T-helper 17 cell (primary cell): ENCODE measurements around the gene KMT2C. TPM values are rescaled to one million over a fixed set of nuclear protein-coding genes. Genes with fewer than 3 reads are reported as not detected.

Source experiments
- ATAC-seq: fragments of 150-1000 bp; cut with Tn5 transposase; 2 replicates; pipeline ENCODE4 v1.10.0; 2021; ENCODE audit warnings: mild to moderate bottlenecking, moderate library complexity
- DNase-seq, 3 donors: peaks; one replicate each; pipeline versions ENCODE4 v3.0.0 to v3.0.0-alpha.2; 2020 to 2021
- H3K9me3 ChIP-seq: one replicate; pipeline ENCODE4 v1.7.0; 2013; ENCODE audit warnings: low read length, mild to moderate bottlenecking; ENCODE audit not compliant: control insufficient read depth, poor library complexity, severe bottlenecking
- H3K27ac Mint-ChIP-seq: one replicate; pipeline ENCODE4 v1.8.0; 2022; ENCODE audit warnings: mild to moderate bottlenecking, moderate library complexity, mixed read lengths
- H3K27me3 Mint-ChIP-seq: one replicate; pipeline ENCODE4 v1.8.0; 2022; ENCODE audit warnings: mixed read lengths
- H3K36me3 Mint-ChIP-seq: one replicate; pipeline ENCODE4 v1.8.0; 2022; ENCODE audit warnings: low read depth, mixed read lengths
- H3K4me1 Mint-ChIP-seq: one replicate; pipeline ENCODE4 v1.8.0; 2022; ENCODE audit warnings: mild to moderate bottlenecking, mixed read lengths
- H3K4me3 Mint-ChIP-seq: one replicate; pipeline ENCODE4 v1.8.0; 2022; ENCODE audit warnings: mild to moderate bottlenecking, moderate library complexity, mixed read lengths
- total RNA-seq, 4 donors: library from RNA in 2 of 4; stranded (reverse) in 2 of 4; gene quantifications; one replicate each; pipeline ENCODE4 v1.2.3 and lab custom pipeline; 2022 to 2026

KMT2C gene
- total RNA-seq, 2 donors from 2014 or later: 151 to 154 TPM

DNA sequence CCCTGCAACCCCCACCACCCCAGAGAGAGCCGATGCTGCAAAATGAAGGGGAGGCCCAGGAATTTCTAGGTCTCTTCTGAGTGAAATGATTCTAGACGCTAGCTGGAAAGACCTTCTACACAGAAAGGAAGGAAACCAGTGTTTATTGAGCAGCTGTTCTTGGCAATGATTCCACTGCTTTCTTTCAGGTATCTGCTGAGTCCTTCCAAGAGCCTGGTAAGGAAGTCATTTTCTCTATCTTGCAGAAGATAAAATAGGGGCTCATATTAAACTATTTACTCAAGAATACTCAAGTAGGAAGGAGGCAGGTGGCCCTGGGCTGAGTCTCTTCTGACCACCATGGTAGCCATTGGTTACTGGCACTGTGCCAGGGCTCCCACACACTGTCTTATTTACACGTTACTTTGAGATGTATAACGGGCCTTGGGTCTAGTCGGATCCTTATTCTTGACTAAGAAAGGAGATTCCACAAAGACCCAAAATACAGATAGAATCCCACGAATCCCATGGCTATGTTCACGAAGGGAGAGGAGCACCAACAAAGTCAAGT, 298.3 kb downstream of the KMT2C start:
- H3K27me3 Mint-ChIP-seq: no peaks in the 10 kb centered on the region
- ATAC-seq (no peak), DNase-seq (no peak)
- H3K9me3 ChIP-seq: no peaks in the 10 kb centered on the region
- peaks cover 4% of the 10 kb centered on the region for H3K36me3 Mint-ChIP-seq
- H3K4me3 Mint-ChIP-seq: no peak overlapping the region
- H3K4me1 Mint-ChIP-seq: peaks cover 2% of the 10 kb centered on the region
- H3K27ac Mint-ChIP-seq: peak overlapping the region; percentile 57

DNA sequence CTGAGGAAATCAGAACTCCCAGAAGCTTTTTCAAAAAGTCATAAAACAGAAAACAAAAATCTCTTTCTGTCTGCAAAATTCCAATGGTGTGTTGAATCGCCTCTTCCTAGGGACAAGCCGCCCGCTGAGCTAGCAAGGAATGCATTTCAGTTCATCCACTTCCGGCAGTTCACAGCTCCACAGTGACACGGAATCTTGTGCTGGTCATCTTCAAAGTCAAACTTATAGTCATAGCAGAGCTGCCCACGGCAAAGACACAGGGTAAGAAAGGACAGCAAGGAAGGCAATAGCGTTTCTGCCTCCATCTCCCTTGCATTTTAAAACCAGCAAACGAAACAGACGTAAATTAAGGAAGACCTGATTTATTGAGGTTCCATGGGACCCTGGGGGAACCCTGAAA, 299.1 kb downstream of the KMT2C start:
- ATAC-seq (no peak), DNase-seq (no peak)
- Mint-ChIP-seq H3K4me1 (no peaks in the 10 kb centered on the region), H3K36me3 (peaks cover 4% of the 10 kb centered on the region), H3K4me3 (no peak overlapping the region), H3K27ac (peak overlapping the region; percentile 79), H3K27me3 (no peaks in the 10 kb centered on the region)
- no peaks in the 10 kb centered on the region for H3K9me3 ChIP-seq

DNA sequence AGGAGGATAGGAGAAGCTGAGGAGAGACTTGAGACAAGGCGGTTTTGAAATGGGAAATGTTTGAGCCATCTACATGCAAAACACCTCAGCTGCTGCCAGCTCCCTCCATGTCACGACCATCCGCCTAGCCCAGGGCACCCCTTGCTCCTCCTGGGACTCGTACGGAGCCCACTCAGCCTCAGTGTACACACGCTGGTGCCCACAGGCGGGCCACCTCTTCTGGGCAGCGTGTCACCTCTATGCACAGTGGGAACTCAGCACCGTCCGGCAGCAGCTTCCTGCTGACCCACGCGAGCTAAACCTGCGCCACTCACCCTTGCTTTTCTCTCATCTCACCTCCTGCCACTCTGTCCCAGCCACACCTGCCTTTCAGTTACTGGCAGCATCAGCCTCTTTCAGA, 302.0 kb downstream of the KMT2C start:
- H3K27me3 Mint-ChIP-seq: no peaks in the 10 kb centered on the region
- no peaks in the 10 kb centered on the region for H3K9me3 ChIP-seq
- H3K4me1 Mint-ChIP-seq: no peaks in the 10 kb centered on the region
- peak overlapping the region; percentile 25 for H3K4me3 Mint-ChIP-seq
- ATAC-seq: no peak
- H3K27ac Mint-ChIP-seq: peak overlapping the region; percentile 83
- peaks cover 4% of the 10 kb centered on the region for H3K36me3 Mint-ChIP-seq
- no peak for DNase-seq

DNA sequence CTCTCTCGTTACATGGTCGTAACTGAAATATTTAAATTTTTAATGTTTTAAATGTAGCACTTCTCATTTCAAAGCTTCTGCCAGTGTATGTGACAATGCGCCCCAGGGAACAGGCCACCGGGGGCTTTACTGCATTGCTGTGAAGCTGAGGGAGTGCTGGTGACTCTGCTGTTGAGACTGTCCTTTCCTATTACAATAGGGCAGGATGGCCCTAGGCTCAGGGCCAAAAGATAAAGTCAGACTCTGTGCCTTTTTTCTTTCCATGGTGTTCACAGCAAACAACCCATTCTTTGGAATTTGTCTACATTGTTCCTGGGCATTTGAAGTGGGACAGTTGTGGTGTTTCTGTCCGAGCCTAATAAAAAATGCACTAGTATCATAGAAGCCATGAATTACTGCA, 303.0 kb downstream of the KMT2C start:
- no peak for DNase-seq
- no peaks in the 10 kb centered on the region for H3K27me3 Mint-ChIP-seq
- no peak for ATAC-seq

DNA sequence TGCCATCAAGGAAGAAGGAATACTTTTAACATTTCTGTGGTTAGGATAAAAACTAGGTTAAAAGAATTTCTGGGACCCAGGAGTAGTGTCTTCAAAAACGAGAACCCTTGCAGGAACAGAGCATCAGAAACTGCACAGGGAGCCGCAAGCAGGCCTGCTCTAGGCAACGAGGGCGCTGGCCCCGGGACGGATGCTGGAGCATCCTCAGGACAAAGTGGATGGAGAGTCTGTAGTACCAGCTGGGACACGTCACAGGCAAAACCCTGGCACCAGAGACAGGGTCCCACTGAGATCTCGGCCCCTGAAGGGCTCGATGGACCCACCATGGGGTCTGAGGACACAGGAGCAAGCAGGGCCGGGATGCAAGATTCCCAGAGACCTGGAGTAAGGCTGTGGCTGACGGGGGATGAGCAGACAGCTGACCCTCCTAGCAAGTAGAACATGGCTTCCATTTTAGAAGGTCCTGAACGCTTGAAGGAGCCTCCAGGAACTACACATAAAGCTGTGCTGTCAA, 303.8 kb downstream of the KMT2C start:
- no peaks in the 10 kb centered on the region for H3K9me3 ChIP-seq
- Mint-ChIP-seq H3K4me3 (peak overlapping the region; percentile 36), H3K27ac (peak overlapping the region; percentile 24), H3K27me3 (no peaks in the 10 kb centered on the region), H3K36me3 (peaks cover 8% of the 10 kb centered on the region), H3K4me1 (peaks cover 6% of the 10 kb centered on the region)
- no peak for ATAC-seq
- no peak for DNase-seq

More for the DNA sequence above, 303.0 kb downstream of the KMT2C start:
- H3K27ac Mint-ChIP-seq: peak overlapping the region; percentile 83
- H3K4me3 Mint-ChIP-seq: no peak overlapping the region
- H3K9me3 ChIP-seq: no peaks in the 10 kb centered on the region
- H3K36me3 Mint-ChIP-seq: peaks cover 4% of the 10 kb centered on the region
- H3K4me1 Mint-ChIP-seq: no peaks in the 10 kb centered on the region

DNA sequence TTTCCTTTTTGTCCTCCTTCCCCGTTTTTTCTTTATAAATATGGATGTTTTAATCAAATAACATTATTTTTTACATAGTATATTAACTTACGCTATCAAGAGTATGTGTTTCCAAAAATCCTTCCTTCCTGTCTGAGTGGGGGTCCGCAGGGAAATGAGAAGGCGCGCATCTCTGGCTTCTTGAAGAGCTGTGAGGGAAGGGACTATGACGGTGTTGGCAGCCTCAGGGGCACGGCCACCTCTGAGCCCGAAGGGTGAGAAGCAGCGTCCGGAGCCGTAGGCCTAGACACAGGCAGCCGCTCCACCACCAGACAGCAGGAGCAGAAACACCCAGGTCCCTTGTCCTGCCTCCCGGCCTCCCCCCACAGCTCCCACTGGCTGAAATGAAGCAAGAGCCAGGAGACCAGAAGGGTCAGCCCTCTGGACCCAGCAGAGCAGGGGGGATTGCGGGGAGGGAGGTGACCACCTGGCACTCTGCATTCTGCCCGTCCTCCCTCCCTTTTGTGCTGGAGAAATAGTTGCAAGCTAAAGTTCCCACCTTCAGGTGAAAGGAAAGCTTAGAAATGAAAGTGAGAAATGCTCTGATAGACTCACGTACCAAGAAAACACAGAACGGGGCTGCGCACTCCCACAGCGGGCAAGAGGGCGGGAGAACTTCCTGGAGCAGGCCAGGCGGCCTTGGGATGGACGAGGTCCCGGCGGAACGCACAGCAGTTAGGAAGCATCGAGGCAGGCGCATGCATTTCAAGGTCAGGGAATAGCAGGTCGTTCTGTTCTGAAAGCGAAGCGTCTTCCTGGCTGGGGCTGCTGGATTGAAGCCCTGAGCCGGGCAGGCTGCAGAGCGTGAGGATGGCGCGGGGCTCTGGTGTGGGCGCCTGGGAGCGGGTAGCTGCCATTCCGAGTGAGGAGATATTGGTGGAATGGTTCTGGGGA, 304.9 kb downstream of the KMT2C start:
- Mint-ChIP-seq H3K4me3 (no peak overlapping the region), H3K36me3 (peaks cover 6% of the 10 kb centered on the region), H3K27ac (peak overlapping the region; percentile 24), H3K4me1 (peaks cover 11% of the 10 kb centered on the region), H3K27me3 (no peaks in the 10 kb centered on the region)
- ATAC-seq (no peak), DNase-seq (no peak)
- H3K9me3 ChIP-seq: no peaks in the 10 kb centered on the region

DNA sequence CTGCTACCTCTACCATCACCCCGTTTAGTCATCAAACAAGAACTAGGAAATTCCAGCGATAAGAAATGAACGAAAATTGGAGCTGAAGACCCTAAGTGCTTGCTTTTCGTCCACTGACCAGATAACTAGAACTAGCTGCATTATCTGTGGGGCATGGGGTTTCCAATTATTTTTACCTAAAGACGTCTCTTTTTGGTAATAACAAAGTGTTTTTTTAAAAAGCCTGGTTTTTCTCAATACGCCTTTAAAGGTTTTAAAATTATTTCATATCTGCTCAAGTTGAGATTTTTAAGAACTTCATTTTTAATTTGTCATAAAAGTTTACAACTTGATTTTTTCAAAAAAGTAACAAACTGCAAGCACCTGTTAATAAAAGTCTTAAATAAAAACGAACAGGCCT, 306.1 kb downstream of the KMT2C start:
- H3K36me3 Mint-ChIP-seq: peaks cover 6% of the 10 kb centered on the region
- H3K27ac Mint-ChIP-seq: no peak overlapping the region
- peaks cover 5% of the 10 kb centered on the region for H3K9me3 ChIP-seq
- no peak overlapping the region for H3K4me3 Mint-ChIP-seq
- H3K27me3 Mint-ChIP-seq: no peaks in the 10 kb centered on the region
- peaks cover 11% of the 10 kb centered on the region for H3K4me1 Mint-ChIP-seq
- DNase-seq: no peak
- ATAC-seq: no peak

DNA sequence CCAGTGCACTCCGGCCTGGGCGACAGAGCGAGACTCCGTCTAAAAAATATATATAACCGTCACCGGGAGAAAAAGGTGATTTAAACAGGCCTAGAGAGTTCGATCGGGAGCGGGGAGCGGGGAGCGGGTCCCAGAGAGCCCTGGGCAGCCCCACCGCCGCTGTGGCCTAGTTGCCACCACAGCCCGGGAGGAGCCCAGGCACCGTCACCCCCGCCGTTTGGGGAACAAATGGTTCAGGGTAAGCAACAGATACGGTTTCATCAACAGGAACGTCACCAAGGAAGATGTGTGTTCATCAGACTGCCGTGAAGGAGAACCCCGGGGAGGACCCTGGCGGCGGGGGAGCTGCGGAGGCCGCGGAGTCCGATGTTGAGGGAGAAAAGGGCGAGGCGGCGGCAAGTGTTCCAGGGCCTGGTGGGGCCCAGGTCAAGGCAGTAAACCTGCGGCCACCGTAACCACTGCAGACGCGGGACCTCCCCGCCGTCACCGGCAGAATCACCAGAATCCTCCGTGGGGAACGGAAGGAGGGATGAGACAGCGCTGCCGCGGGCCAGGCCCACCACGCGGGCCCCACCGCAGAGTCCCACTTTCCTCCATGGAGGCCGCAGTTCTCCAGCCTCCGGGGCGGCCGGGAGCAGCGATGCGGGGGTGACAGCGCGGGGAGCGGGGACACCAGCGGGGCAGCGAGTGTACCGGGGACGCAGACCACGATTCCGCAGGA, 306.9 kb downstream of the KMT2C start:
- Mint-ChIP-seq H3K27ac (peak overlapping the region; percentile 41), H3K27me3 (no peaks in the 10 kb centered on the region), H3K4me1 (peaks cover 11% of the 10 kb centered on the region), H3K36me3 (peaks cover 9% of the 10 kb centered on the region), H3K4me3 (no peak overlapping the region)
- DNase-seq: no peak
- H3K9me3 ChIP-seq: peaks cover 11% of the 10 kb centered on the region
- no peak for ATAC-seq

DNA sequence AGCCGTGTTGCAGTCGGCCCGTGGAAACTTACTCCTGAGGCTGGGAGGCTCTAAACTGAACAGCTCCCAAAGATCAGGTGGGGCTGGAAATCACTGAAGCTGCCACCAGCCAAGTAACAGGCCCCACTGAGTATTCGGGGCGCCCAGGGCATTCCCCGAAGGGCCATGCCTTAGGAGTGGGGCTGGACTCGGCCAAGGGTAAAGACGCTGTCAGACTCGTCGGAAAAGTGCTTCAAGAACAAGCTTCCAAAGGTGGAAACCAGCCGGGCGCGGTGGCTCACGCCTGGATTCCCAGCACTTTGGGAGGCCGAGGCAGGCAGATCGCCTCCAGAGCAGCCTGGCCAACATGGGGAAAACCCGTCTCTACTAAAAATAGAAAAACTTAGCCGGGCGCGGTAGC, 307.6 kb downstream of the KMT2C start:
- Mint-ChIP-seq H3K27ac (peak overlapping the region; percentile 41), H3K27me3 (no peaks in the 10 kb centered on the region), H3K36me3 (peaks cover 11% of the 10 kb centered on the region), H3K4me3 (no peak overlapping the region), H3K4me1 (peaks cover 11% of the 10 kb centered on the region)
- H3K9me3 ChIP-seq: peaks cover 11% of the 10 kb centered on the region
- ATAC-seq (no peak), DNase-seq (no peak)

DNA sequence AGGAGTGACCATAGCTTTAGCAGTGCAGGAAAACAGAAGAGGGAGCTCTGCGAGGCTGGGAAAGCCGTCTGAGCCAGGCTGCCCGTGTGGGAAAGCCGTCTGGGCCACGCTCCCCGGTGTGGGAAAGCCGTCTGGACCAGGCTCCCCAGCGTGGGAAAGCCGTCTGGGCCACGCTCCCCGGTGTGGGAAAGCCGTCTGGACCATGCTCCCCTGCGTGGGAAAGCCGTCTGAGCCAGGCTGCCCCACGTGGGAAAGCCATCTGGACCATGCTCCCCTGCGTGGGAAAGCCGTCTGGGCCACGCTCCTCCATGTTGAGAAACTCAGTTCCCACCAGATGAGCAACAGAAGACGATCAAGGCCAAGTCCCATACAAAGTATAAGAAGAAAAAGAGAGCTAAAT, 308.6 kb downstream of the KMT2C start:
- peaks cover 11% of the 10 kb centered on the region for H3K9me3 ChIP-seq
- peaks cover 11% of the 10 kb centered on the region for H3K36me3 Mint-ChIP-seq
- H3K27ac Mint-ChIP-seq: peak overlapping the region; percentile 85
- H3K4me1 Mint-ChIP-seq: peaks cover 18% of the 10 kb centered on the region
- no peaks in the 10 kb centered on the region for H3K27me3 Mint-ChIP-seq
- H3K4me3 Mint-ChIP-seq: no peak overlapping the region
- ATAC-seq (no peak), DNase-seq (no peak)

DNA sequence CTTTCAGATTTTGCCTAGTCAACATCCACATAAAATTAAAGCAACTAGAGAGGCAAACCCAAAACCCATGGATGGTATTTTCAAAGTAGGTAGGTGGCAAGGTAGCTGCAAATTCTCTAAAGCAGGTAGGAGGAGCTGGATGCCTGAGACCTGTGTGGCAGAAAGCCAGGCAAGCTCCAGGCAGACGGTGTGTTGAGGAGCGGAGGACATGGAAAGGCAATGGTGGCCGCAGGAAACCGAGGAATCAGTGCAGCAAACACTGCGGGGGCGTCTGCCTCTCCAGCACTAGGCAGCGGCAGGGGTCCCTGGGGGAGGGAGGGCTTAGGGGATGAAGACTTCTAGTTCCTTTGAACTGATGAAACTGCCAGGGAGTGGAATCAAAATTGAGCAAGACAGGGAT, 309.1 kb downstream of the KMT2C start:
- peaks cover 11% of the 10 kb centered on the region for H3K36me3 Mint-ChIP-seq
- H3K4me3 Mint-ChIP-seq: peak overlapping the region; percentile 53
- no peak for DNase-seq
- H3K27me3 Mint-ChIP-seq: no peaks in the 10 kb centered on the region
- H3K4me1 Mint-ChIP-seq: peaks cover 19% of the 10 kb centered on the region
- ATAC-seq: no peak
- peaks cover 11% of the 10 kb centered on the region for H3K9me3 ChIP-seq
- H3K27ac Mint-ChIP-seq: peak overlapping the region; percentile 85

DNA sequence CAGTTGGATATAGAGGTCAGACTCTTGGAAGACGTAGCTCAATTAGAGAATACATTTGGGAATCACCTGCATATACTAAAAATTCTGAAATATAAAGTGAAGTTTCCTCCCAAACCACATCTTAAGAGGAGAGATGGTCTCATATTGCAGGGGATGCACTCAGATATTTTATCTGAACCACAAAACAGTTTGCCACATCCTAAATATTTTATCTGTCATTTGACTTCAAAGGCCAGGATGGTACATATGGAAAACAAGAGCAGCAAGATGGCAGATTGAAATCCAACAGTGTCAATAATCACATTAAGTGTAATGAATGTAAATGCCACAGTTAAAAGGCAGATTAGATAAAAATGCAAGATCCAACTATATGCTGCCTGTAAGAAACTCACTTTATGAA, 313.3 kb downstream of the KMT2C start:
- Mint-ChIP-seq H3K27me3 (no peaks in the 10 kb centered on the region), H3K4me3 (no peak overlapping the region), H3K36me3 (peaks cover 10% of the 10 kb centered on the region), H3K27ac (no peak overlapping the region), H3K4me1 (peaks cover 23% of the 10 kb centered on the region)
- no peak for ATAC-seq
- no peak for DNase-seq
- peaks cover 11% of the 10 kb centered on the region for H3K9me3 ChIP-seq

DNA sequence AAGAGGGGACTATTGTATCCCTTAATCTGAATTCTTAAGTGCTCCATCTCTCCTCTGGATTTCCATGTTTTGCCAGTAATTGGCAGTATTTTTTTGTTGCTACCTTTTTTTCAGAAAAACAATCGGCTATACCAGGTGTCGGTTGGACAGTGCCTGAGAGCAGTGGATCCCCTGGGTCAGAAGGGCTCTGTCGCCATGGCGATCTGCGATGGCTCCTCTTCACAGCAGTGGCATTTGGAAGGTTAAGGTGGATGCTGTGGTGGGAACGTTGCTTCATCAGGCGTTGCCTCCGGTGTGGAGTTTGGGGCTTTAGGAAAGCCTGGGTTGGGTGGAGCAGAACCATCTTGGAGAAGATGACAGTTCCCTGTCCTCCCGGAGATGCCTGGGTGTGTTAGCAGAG, 314.4 kb downstream of the KMT2C start:
- H3K4me3 Mint-ChIP-seq: no peak overlapping the region
- peaks cover 7% of the 10 kb centered on the region for H3K36me3 Mint-ChIP-seq
- peaks cover 11% of the 10 kb centered on the region for H3K9me3 ChIP-seq
- H3K27ac Mint-ChIP-seq: peak overlapping the region; percentile 39
- H3K27me3 Mint-ChIP-seq: no peaks in the 10 kb centered on the region
- DNase-seq (no peak), ATAC-seq (no peak)
- peaks cover 14% of the 10 kb centered on the region for H3K4me1 Mint-ChIP-seq
